Astrocyte (in vitro differentiated cells and primary cell): ENCODE results near the gene EPHA2. TPM values are rescaled to one million over a fixed set of nuclear protein-coding genes. Genes with fewer than 3 reads are reported as not detected.

Experiments used
- DNase-seq: peaks from one replicate; pipeline ENCODE4 v3.0.0-alpha.2; 2010; ENCODE audit warnings: low read depth
- FAIRE-seq: peaks from 2 replicates; lab custom pipeline; 2011; peaks lifted over from hg19 to GRCh38; lab: Jason Lieb, UNC
- H2AFZ ChIP-seq: 2 replicates; pipeline ENCODE4 v1.6.0; 2012; ENCODE audit warnings: low read depth, low read length, inconsistent platforms
- H3K27ac ChIP-seq: 2 replicates; pipeline ENCODE4 v1.5.1; 2011; ENCODE audit warnings: low read depth, low read length, inconsistent platforms
- H3K27me3 ChIP-seq: 2 replicates; pipeline ENCODE4 v1.6.0; 2011; ENCODE audit warnings: low read length, inconsistent platforms; ENCODE audit not compliant: insufficient read depth
- H3K36me3 ChIP-seq: 2 replicates; pipeline ENCODE4 v1.5.1; 2011; ENCODE audit warnings: low read length, inconsistent platforms; ENCODE audit not compliant: insufficient read depth
- H3K4me1 ChIP-seq: 2 replicates; pipeline ENCODE4 v1.5.1; 2011; ENCODE audit warnings: low read length, inconsistent platforms; ENCODE audit not compliant: insufficient read depth
- H3K4me2 ChIP-seq: 2 replicates; pipeline ENCODE4 v1.6.0; 2012; ENCODE audit warnings: low read length, inconsistent platforms
- H3K4me3 ChIP-seq: 2 replicates; pipeline ENCODE4 v1.5.1; 2011; ENCODE audit warnings: low read depth, mild to moderate bottlenecking, low read length, inconsistent platforms; ENCODE audit not compliant: insufficient read depth
- H3K79me2 ChIP-seq: 2 replicates; pipeline ENCODE4 v1.6.0; 2012; ENCODE audit warnings: mild to moderate bottlenecking, low read length, inconsistent platforms; ENCODE audit not compliant: insufficient read depth
- H3K9ac ChIP-seq: 2 replicates; pipeline ENCODE4 v1.6.0; 2012; ENCODE audit warnings: mild to moderate bottlenecking, low read length, inconsistent platforms
- H3K9me3 ChIP-seq: 2 replicates; pipeline ENCODE4 v1.5.1; 2012; ENCODE audit warnings: low read depth, mild to moderate bottlenecking, low read length, inconsistent platforms; ENCODE audit not compliant: insufficient read depth
- H4K20me1 ChIP-seq: 2 replicates; pipeline ENCODE4 v1.6.0; 2012; ENCODE audit warnings: low read length, inconsistent platforms; ENCODE audit not compliant: insufficient read depth
- H3K27ac Mint-ChIP-seq: one replicate; pipeline ENCODE4 v1.8.0; 2021; ENCODE audit warnings: mild to moderate bottlenecking, mixed read lengths; ENCODE audit not compliant: unreplicated experiment
- H3K27me3 Mint-ChIP-seq: one replicate; pipeline ENCODE4 v1.8.0; 2021; ENCODE audit warnings: low read depth, mixed read lengths; ENCODE audit not compliant: unreplicated experiment
- H3K36me3 Mint-ChIP-seq: one replicate; pipeline ENCODE4 v1.8.0; 2021; ENCODE audit warnings: low read depth, mixed read lengths; ENCODE audit not compliant: unreplicated experiment
- H3K4me1 Mint-ChIP-seq: one replicate; pipeline ENCODE4 v1.8.0; 2021; ENCODE audit warnings: low read depth, mixed read lengths; ENCODE audit not compliant: unreplicated experiment
- H3K4me3 Mint-ChIP-seq: one replicate; pipeline ENCODE4 v1.8.0; 2021; ENCODE audit warnings: mild to moderate bottlenecking, moderate library complexity, mixed read lengths; ENCODE audit not compliant: unreplicated experiment
- H3K9me3 Mint-ChIP-seq: one replicate; pipeline ENCODE4 v1.8.0; 2021; ENCODE audit warnings: mild to moderate bottlenecking, mixed read lengths; ENCODE audit not compliant: unreplicated experiment
- CTCF ChIP-seq: IDR thresholded peaks from 2 replicates; pipeline ENCODE4 v1.5.1; 2011; ENCODE audit warnings: low read depth, mild to moderate bottlenecking, inconsistent platforms, low read length, moderate library complexity; ENCODE audit not compliant: insufficient read depth
- EZH2 ChIP-seq: IDR thresholded peaks from 2 replicates; pipeline ENCODE4 v1.6.1; 2012; ENCODE audit warnings: mild to moderate bottlenecking, low read length, inconsistent platforms; ENCODE audit not compliant: insufficient read depth
- total RNA-seq: library from RNA; stranded (reverse); gene quantifications from 2 replicates; pipeline ENCODE4 v1.2.1, GENCODE V29; 2021

The EPHA2 gene
- total RNA-seq, 1 donor from 2014 or later, result 140 TPM

- peaks cover 39% of the 10 kb centered on the region for H3K36me3 ChIP-seq
- H2AFZ ChIP-seq, result no peak overlapping the region
- no peaks in the 10 kb centered on the region for H3K27me3 ChIP-seq
- no peak for FAIRE-seq
- DNase-seq, result peak; percentile 65
- H3K4me2 ChIP-seq, result peak overlapping the region; percentile 85
- no peaks in the 10 kb centered on the region for H3K27me3 Mint-ChIP-seq
- no peak overlapping the region for H3K4me3 ChIP-seq
- H4K20me1 ChIP-seq, result peaks cover 74% of the 10 kb centered on the region
- H3K9ac ChIP-seq, result peak overlapping the region; percentile 79
- peaks cover 92% of the 10 kb centered on the region for H3K4me1 ChIP-seq
- H3K9me3 Mint-ChIP-seq, result no peaks in the 10 kb centered on the region
- peak overlapping the region; percentile 96 for H3K27ac ChIP-seq
- peaks cover 60% of the 10 kb centered on the region for H3K4me1 Mint-ChIP-seq
- H3K9me3 ChIP-seq, result no peaks in the 10 kb centered on the region
- H3K27ac Mint-ChIP-seq, result peak overlapping the region; percentile 18
- peaks cover 24% of the 10 kb centered on the region for H3K36me3 Mint-ChIP-seq
- no peak overlapping the region for H3K4me3 Mint-ChIP-seq
- peaks cover 86% of the 10 kb centered on the region for H3K79me2 ChIP-seq
- no peak for TF ChIP-seq CTCF
- TF ChIP-seq EZH2, result no peak
Observed at GRCh38 chr1:16143566-16144324, 12.1 kb downstream of the EPHA2 start.

GRCh38 chr1:16143005-16143565, 12.8 kb downstream of the EPHA2 start:
- no peaks in the 10 kb centered on the region for H3K9me3 ChIP-seq
- H3K27me3 Mint-ChIP-seq, result no peaks in the 10 kb centered on the region
- no peak for TF ChIP-seq EZH2
- TF ChIP-seq CTCF, result no peak
- no peaks in the 10 kb centered on the region for H3K9me3 Mint-ChIP-seq
- no peak overlapping the region for H3K4me2 ChIP-seq
- peaks cover 74% of the 10 kb centered on the region for H4K20me1 ChIP-seq
- no peak overlapping the region for H3K4me3 Mint-ChIP-seq
- H3K27ac ChIP-seq, result peak overlapping the region; percentile 96
- H2AFZ ChIP-seq, result no peak overlapping the region
- H3K27ac Mint-ChIP-seq, result no peak overlapping the region
- DNase-seq, result no peak
- H3K9ac ChIP-seq, result no peak overlapping the region
- H3K4me1 ChIP-seq, result peaks cover 87% of the 10 kb centered on the region
- H3K27me3 ChIP-seq, result no peaks in the 10 kb centered on the region
- H3K36me3 Mint-ChIP-seq, result peaks cover 19% of the 10 kb centered on the region
- peaks cover 38% of the 10 kb centered on the region for H3K36me3 ChIP-seq
- H3K4me3 ChIP-seq, result no peak overlapping the region
- peaks cover 63% of the 10 kb centered on the region for H3K4me1 Mint-ChIP-seq
- peaks cover 86% of the 10 kb centered on the region for H3K79me2 ChIP-seq
- no peak for FAIRE-seq
